AG09309 (cell line): ENCODE measurements around the gene NHSL1.

Experiments used
- DNase-seq: peaks from one replicate; pipeline ENCODE4 v3.0.0-alpha.2; 2010; ENCODE audit warnings: low read depth
- H3K4me3 ChIP-seq: 2 replicates; pipeline ENCODE4 v1.5.1; 2011; ENCODE audit warnings: mild to moderate bottlenecking, low read depth, low read length, moderate library complexity; ENCODE audit not compliant: control insufficient read depth
- TF ChIP-seq, protein P1 (sequence below): IDR thresholded peaks from 2 replicates; pipeline ENCODE4 v1.5.1; 2011; ENCODE audit warnings: mild to moderate bottlenecking, low read depth, low read length, inconsistent platforms; ENCODE audit not compliant: insufficient read depth, control insufficient read depth; ENCODE audit errors: missing control alignments

The NHSL1 gene

DNA sequence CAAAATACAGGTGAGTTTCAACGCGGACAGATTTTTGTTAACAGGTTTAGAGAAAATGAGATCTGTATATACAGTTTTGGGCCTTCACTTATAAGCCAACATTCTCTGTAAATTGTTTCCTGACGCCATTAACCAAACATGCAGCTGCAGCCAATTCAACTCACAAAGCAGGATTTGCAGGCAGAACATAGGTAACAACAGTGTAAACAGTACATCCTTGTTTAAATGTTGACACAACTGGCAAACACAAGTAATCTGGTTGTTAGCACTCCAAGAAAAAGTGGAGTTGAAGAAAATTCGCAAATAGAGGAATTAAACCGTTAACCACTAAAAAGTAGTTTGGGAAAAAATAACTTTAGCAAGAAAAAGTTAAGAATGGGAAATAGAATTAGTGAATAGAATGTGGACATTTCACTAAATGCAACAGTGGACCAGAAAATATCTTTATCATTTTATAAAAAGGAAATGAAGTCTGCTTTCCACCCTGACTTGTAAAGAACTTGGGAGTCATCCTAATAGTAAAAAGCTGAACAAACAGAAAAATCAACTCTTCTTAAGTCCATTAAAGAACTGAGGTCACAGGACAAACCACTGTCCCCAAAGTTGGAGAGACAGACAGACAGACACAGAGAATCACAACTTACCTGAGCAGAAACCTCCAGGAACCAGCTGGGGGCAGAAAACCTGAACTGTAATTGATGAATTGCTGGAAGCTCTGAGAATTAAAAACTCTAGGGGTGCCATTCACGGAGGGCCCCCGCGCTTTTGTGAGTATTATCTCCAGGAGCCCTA, 111.5 kb downstream of the NHSL1 start:
- DNase-seq, result no peak
- H3K4me3 ChIP-seq, result no peak overlapping the region
- TF ChIP-seq, protein P1, sequence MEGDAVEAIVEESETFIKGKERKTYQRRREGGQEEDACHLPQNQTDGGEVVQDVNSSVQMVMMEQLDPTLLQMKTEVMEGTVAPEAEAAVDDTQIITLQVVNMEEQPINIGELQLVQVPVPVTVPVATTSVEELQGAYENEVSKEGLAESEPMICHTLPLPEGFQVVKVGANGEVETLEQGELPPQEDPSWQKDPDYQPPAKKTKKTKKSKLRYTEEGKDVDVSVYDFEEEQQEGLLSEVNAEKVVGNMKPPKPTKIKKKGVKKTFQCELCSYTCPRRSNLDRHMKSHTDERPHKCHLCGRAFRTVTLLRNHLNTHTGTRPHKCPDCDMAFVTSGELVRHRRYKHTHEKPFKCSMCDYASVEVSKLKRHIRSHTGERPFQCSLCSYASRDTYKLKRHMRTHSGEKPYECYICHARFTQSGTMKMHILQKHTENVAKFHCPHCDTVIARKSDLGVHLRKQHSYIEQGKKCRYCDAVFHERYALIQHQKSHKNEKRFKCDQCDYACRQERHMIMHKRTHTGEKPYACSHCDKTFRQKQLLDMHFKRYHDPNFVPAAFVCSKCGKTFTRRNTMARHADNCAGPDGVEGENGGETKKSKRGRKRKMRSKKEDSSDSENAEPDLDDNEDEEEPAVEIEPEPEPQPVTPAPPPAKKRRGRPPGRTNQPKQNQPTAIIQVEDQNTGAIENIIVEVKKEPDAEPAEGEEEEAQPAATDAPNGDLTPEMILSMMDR, result no peak

DNA sequence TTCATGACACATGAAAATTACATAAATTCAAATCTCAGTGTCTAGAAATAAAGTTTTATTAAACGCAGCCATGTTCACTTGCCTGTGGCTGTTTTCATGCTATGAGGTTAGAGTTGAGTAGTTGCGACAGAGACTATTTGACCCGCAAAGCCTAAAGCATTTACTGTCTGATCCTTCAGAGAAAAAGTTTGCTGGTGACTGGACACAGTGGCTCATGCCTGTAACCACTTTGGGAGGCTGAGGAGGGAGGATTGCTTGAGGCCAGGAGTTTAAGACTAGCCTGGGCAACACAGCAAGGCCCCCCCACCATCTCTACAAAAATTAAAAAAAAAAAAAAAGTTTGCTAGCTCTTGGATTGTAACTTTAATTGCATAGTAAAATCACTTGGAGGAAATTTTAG, 112.4 kb downstream of the NHSL1 start:
- no peak for DNase-seq
- TF ChIP-seq, protein P1, result no peak
- H3K4me3 ChIP-seq, result no peak overlapping the region

DNA sequence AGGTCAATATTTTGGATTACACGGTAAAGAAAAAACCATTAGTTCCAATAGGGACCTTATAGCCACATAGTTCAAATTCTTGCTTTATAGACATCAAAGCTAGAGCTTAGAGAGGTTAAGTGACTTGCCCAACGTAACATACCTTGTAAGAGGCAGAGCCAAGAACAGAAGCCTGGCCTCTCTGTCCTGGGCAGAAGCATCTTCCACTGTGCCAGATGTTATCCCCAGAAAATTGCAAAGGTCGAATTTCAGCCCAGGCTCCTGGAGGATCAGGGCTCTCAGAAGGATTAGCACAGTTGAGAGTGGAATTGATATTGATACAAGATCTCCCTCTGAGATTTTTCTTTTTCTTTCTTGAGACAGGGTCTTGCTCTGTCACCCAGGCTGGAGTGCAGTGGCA, 115.5 kb downstream of the NHSL1 start:
- TF ChIP-seq, protein P1, result no peak
- no peak for DNase-seq
- no peak overlapping the region for H3K4me3 ChIP-seq

GRCh38 chr6:138382498-138383265, 116.6 kb downstream of the NHSL1 start:
- TF ChIP-seq, protein P1, result no peak
- DNase-seq, result no peak
- no peak overlapping the region for H3K4me3 ChIP-seq

DNA sequence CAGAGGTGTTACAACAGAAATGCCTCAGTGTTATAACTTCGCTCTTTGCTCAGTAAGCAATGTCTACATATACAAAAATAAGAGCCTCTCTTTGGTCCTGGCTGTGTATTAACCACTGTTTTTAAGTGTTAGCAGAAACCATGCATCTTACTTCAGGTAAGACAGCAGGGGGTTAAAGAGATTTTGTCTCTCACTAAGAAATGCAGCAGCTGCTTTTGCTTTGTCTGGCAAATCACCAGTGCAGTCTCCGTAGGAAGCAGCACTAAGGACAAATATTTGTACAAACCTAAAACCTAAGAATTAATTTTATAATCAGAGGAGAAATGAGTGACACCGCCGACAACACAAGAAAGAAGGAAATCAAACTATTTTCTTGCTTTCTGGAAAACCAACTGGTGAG, 120.8 kb downstream of the NHSL1 start:
- H3K4me3 ChIP-seq, result no peak overlapping the region
- TF ChIP-seq, protein P1, result no peak
- DNase-seq, result no peak

GRCh38 chr6:138377844-138378243, 121.5 kb downstream of the NHSL1 start, which contains the start of gene SMIM28:
TSS of gene SMIM28 (plus strand) at chr6:138377905. CDS start at chr6:138378073, 168 bp downstream.
- TF ChIP-seq, protein P1, result no peak
- no peak for DNase-seq
- H3K4me3 ChIP-seq, result no peak within 1 kb of the TSS
